Ectodermal cell (in vitro differentiated cells): ENCODE measurements around the gene NISCH.
A peak's percentile ranks its signal among the peaks of the same experiment; 100 is the strongest.

ENCODE experiments used
- H3K27ac ChIP-seq: 2 replicates; pipeline ENCODE4 v1.7.0; 2013; ENCODE audit warnings: mild to moderate bottlenecking, low read depth, low read length; ENCODE audit not compliant: insufficient read depth, poor library complexity, severe bottlenecking
- H3K27me3 ChIP-seq: 2 replicates; pipeline ENCODE4 v1.7.0; 2013; ENCODE audit warnings: mild to moderate bottlenecking, low read length; ENCODE audit not compliant: insufficient read depth, control insufficient read depth, poor library complexity, severe bottlenecking
- H3K36me3 ChIP-seq: one replicate; pipeline ENCODE4 v1.7.0; 2013; ENCODE audit warnings: low read length; ENCODE audit not compliant: control insufficient read depth, insufficient read depth
- H3K4me1 ChIP-seq: one replicate; pipeline ENCODE4 v1.7.0; 2013; ENCODE audit warnings: low read length; ENCODE audit not compliant: control insufficient read depth, insufficient read depth
- H3K4me3 ChIP-seq: 2 replicates; pipeline ENCODE4 v1.7.0; 2013; ENCODE audit warnings: low read depth, low read length, control low read depth; ENCODE audit not compliant: insufficient read depth
- H3K9me3 ChIP-seq: 2 replicates; pipeline ENCODE4 v1.7.0; 2013; ENCODE audit warnings: mild to moderate bottlenecking, low read length, moderate library complexity; ENCODE audit not compliant: control insufficient read depth
- WGBS, 2 experiments: methylation state at CpG; one replicate each; pipeline ENCODE4 v1.1.7; 2013; ENCODE audit warnings: missing lambda C conversion rate in 2 of 2; 5-methylcytosine and 5-hydroxymethylcytosine counted together

The NISCH gene

DNA sequence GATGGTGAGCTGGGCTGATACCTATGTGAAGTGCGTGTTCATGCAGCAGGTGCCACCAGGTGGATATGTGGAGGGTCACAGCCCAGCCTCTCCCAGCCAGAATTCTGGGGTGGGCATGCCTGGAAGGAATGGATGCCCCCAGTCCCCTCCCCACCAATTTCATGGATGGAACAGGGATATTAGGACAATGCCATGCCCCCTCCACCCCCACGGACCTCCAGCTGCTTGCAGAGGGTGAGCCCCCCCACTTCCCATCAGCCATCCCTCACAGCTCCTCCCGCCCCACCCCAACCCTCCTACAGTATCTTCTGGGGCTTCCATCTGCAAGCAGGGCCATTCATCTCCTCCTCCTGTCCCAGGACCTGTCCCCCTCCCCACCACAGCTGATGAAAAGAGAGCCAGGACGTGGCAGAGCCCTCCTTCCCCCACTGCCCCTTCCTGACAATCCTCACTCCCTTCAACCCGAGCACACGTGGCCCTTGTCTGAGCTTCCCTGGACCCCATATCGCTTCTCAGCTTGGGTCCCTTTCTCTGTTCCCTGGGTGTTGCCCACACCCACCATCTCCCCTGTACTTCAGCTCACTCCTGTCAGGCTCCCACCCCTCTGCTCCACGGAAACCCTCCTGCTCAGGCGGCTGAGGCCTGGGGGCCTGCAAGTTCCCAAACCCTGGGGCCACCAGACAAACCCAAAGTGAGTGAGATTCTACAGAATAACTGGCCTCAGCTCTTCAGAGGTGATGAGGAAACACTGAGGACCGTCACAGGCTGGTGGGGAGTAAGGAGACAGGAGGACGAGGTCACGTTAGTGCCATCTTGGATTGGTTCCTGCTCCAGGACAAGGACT, 7.7 kb upstream of the NISCH start:
- Histone ChIP-seq H3K9me3 (no peaks in the 10 kb centered on the region), H3K4me1 (peaks cover 15% of the 10 kb centered on the region), H3K27me3 (no peaks in the 10 kb centered on the region), H3K27ac (no peak overlapping the region), H3K36me3 (no peaks in the 10 kb centered on the region), H3K4me3 (no peak overlapping the region)
- WGBS, 2 experiments = 82 to 87% methylated on average over 12 of the region's 12 CpGs

DNA sequence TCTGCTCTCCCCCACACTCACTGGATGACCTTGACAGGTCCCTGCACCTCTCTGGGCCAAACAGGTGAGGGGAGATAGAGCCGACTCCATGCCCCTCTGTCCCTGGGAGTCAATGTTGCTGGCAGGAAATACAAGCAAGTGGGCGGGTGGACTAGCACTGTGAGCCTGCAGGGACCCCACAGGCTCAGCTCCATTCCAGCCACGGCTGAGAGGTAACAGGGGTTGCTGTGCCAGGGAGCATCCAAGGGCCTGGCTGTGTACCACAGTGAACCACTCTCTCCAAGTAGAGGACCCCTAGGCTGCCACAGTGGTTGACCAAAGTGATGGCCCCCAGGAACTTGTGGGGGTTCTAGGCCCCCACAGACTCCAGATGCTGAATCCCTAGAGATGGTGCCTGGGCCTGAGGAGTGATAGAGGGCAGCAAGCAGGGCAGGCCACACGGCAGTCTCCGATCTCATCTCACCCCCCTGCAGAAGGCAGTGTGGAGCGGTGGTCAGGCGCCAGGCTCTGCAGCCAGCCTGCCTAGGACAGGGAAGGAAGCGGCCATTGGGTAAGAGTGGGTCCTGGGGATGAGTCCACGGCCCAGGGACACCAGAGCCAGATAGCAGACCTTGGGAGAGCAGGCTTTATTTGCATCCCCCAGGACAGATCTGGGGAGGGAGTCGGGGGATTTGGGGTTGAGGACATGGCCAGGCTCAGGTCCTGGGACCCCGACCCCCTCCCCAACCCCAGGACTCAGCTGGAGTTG, 4.7 kb upstream of the NISCH start:
- Histone ChIP-seq H3K4me1 (peaks cover 18% of the 10 kb centered on the region), H3K4me3 (no peak overlapping the region), H3K27me3 (no peaks in the 10 kb centered on the region), H3K9me3 (no peaks in the 10 kb centered on the region), H3K36me3 (no peaks in the 10 kb centered on the region), H3K27ac (no peak overlapping the region)
- 92% methylated on average over 11 of the region's 11 CpGs for WGBS, 2 experiments

DNA sequence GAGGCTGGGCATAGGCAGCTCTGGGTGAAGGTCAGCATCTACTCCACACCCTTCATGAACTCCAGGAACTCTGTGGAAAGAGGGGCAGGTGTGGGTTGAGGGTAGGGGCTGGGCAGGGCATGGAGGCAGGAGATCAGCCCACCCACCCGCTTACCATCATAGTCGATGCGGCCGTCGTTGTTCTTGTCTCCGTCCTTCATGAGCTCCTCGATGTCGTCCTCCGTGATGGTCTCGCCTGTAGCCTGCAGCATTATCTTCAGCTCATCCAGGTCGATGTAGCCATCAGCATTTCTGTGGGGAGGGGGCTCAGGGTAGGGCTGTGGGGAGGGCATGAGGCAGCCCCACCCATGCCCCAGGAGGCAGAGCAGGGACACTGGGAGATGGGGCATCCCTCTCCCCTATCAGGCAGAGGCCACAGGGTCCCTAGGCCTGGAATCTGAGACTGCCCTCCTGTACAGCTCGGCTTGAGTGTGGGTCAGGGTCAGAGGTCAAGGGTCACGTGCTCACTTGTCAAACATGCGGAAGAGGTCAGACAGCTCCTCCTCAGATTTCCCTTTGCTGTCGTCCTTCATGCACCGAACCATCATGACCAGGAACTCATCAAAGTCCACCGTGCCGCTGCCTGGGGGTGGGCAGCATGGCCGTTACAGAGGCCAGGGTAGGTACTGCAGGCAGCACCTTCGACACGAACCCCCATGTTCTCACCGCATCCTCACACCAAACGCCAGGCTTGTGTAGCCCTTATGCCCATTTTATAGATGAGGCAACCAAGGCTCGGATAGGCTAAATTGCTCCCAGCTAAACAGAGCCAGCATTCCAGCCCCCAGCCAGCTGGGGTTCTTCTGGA, 3.9 kb upstream of the NISCH start:
- Histone ChIP-seq H3K27me3 (no peaks in the 10 kb centered on the region), H3K4me3 (no peak overlapping the region), H3K27ac (no peak overlapping the region), H3K4me1 (peaks cover 18% of the 10 kb centered on the region), H3K36me3 (no peaks in the 10 kb centered on the region), H3K9me3 (no peaks in the 10 kb centered on the region)
- 91% methylated on average over 24 of the region's 24 CpGs for whole genome bisulfite sequencing, 2 experiments

DNA sequence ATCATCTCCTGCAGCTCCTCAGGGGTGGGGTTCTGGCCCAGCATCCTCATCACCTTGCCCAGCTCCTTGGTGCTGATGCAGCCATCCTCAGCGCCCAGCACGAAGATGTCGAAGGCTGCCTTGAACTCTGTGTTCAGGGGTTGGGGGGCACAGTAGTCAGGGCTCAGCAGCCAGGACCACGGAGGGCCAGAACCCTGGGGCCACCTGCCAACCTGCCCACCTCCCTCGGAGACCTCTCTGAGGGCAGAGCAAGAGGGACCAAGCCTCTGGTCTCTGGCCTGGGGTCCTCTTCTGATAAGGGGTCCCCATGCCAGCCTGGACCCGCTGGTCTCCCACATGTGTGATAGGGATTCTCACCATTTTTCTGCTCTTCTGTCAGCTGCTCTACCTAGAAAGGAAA, 3.3 kb upstream of the NISCH start:
- Histone ChIP-seq H3K4me1 (peaks cover 22% of the 10 kb centered on the region), H3K36me3 (no peaks in the 10 kb centered on the region), H3K4me3 (no peak overlapping the region), H3K27me3 (no peaks in the 10 kb centered on the region), H3K27ac (no peak overlapping the region), H3K9me3 (no peaks in the 10 kb centered on the region)
- 96% methylated on average over 6 of the region's 6 CpGs for WGBS, 2 experiments

DNA sequence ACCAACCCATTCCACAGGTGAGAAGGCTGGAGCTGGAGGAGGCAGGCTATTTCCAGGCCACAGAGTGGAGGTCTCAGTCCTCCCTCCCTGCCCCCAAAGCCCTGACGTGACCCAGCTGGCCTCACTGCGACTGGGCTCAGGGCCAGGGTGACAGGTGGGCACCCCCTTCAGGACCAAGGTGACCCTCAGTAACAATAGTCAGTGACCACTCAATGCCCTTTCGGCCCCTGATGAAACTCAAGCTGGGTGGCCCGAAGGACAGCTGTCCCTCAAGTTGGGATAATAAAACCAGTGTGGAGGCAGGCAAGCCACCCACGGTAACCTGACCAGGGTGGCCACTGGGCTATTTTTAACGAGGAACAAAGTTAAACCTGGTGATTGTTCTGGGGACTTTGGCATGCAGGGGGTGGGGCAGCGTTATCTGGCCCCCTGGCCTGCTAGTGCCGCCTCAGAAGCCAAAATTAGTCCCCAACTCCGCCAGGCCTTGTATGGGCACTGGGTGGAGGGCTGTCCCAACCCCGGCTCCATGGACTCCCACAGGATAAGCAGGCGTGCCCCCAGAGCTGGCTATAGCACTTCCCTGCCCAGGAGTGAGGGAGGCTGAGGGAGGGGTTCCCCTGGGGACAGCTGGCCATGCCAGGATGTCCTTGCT, 2.7 kb upstream of the NISCH start:
- 75% methylated on average over 11 of the region's 11 CpGs for WGBS, 2 experiments
- H3K4me3 ChIP-seq = no peak overlapping the region
- no peak overlapping the region for H3K27ac ChIP-seq
- H3K4me1 ChIP-seq = peaks cover 22% of the 10 kb centered on the region
- no peaks in the 10 kb centered on the region for H3K9me3 ChIP-seq
- H3K27me3 ChIP-seq = no peaks in the 10 kb centered on the region
- H3K36me3 ChIP-seq = peaks cover 2% of the 10 kb centered on the region

DNA sequence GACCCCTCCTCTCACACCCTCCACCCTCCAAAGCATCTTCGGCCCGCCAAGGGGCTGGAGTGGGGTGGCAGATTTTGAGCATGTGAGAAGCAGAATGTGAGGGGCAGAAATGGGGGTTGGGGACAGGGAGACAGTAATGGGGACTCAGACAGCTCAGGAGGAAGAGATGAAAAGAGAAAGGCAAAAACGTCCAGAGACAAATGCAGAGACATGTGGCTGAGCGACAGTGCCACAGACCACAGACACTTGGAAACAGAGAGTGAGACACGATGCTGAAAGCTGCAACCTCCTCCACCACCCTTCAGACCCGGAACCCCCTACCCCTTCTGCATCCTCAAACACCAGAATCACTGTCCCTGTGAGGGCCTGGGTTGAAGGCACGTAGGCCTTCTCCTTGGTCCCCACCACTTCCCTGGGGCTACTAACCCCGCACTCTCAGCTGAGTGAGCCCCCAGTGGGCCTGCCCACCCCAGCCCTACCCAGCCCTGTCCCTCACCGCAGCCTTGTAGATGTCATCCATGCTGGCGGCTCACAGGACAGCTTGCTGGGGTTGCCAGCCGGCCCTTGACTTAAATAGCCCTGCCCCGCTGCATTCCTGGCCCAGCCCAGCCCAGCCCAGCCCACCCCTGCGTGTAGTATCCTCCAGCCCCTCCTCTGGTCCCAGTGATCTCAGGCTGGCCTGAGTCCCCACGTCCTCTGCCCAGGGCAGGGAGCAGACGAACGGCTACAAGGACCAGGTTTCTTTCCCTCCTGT, 1.7 kb upstream of the NISCH start, which contains the start of gene TNNC1:
Gene TNNC1 (minus strand): TSS at position 546 of the 754 bp plus-strand sequence. CDS start 26 bp downstream, at position 520.
- H3K4me1 ChIP-seq = peaks cover 22% of the 10 kb centered on the region
- H3K36me3 ChIP-seq = peaks cover 12% of the 10 kb centered on the region
- no peaks in the 10 kb centered on the region for H3K27me3 ChIP-seq
- 56 to 58% methylated on average over 16 of the region's 16 CpGs for WGBS, 2 experiments
- no peaks in the 10 kb centered on the region for H3K9me3 ChIP-seq
- H3K4me3 ChIP-seq = no peak within 1 kb of the TSS
- H3K27ac ChIP-seq = no peak within 1 kb of the TSS

DNA sequence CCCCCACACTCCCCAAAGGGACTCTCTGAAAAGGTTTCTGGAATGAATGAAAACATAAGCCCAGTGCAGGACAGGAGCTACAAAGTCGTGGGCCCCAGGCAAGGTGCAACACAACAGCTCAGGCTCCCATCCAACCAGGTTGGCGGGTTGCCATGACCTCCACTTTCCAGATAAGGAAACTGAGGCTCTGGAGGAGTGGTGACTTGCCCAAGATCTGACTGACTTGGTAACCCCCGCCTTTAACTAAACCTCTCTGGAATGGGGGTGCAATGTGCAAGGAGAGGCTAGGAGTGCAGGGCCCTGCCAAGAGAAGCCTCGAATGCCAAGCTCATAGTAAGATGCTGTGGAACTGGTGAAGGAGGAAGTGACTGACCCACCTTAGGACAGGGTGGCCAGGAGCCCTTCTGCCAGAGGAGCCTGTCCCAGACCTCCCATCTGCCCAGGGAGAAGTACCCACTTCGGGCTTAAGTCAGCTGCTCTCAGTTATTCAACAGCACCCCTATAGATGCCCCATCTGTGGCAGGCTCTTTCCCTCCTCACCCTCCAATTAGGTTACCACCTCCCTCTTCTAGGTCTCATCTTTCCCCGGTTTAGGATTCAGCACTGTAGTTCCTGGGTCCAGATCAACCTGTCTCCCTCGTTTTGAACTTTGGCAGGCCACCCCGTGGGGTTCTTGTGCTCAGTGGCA, 1.0 kb upstream of the NISCH start:
- H3K27ac ChIP-seq = no peak overlapping the region
- 84 to 89% methylated on average over 8 of the region's 8 CpGs for WGBS, 2 experiments
- H3K4me1 ChIP-seq = peaks cover 22% of the 10 kb centered on the region
- no peaks in the 10 kb centered on the region for H3K27me3 ChIP-seq
- peaks cover 19% of the 10 kb centered on the region for H3K36me3 ChIP-seq
- no peaks in the 10 kb centered on the region for H3K9me3 ChIP-seq
- no peak overlapping the region for H3K4me3 ChIP-seq

DNA sequence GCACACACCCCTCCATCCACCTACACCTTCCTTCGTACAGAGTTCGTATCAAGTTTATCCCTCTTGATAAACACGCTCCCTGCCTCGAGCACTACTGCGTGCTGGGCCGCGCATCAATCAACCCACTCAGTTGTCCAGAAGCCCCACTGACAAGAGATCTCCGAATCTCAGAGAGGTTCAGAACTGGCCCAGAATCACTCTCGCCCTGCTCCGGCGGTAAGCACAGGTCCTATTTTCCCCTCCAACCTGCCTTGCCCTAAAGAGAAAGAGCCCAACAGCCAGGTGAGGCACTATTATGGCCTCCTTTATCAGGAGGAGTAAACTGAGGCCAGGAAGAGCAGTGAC, 494 bp upstream of the NISCH start:
- Histone ChIP-seq H3K4me1 (peaks cover 22% of the 10 kb centered on the region), H3K27me3 (no peaks in the 10 kb centered on the region), H3K9me3 (no peaks in the 10 kb centered on the region), H3K36me3 (peaks cover 21% of the 10 kb centered on the region), H3K27ac (no peak overlapping the region), H3K4me3 (peak overlapping the region; percentile 93)
- 86 to 87% methylated on average over 11 of the region's 11 CpGs for WGBS, 2 experiments
